ENCODE data around the gene PARD6G. TPM values are rescaled to one million over a fixed set of nuclear protein-coding genes. Genes with fewer than 3 reads are reported as not detected.

The PARD6G gene
- total and polyA plus RNA-seq, 9 of the 15 experiments (the other 6 are each of a cell fraction or from before 2014, with no cell fraction given), result 0.03 to 1.2 (median 0.26) TPM

DNA sequence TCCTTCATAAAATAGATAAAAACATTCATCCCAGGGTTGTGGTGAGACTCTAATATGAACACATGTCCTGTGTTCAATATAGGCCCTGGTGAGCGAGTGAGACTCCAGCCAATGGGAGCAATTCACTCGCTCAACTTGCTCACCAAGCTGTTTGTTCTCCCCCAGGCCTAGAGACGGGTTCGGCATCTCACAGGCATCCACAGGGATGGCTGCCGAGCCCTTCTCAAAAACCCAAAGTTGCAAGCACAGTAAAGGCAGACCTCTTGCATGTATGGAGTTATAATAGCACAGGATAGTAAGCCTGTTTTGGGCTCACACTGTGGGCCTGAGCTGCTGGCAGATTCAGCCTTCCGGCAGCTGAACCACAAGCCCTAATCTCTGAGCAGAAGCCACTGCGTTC lies 15.7 kb downstream of the PARD6G start:
- Histone ChIP-seq H3K27me3 (ENCODE audit: control insufficient read depth in 2 of 2, insufficient read depth in 2 of 2, low read length in 2 of 2) (peaks cover 0 to 16% of the 10 kb centered on the region in 2 experiments; a peak in 2 of 5 replicates), H3K9me1 (ENCODE audit: control insufficient read depth, insufficient read depth, low read length) (no peaks in the 10 kb centered on the region), H3K27ac (ENCODE audit: extremely low read depth, low read depth, low read length) (no peak overlapping the region), H2AFZ (ENCODE audit: low read depth, low read length) (no peak overlapping the region), H3K79me2 (ENCODE audit: control insufficient read depth, insufficient read depth, low read length) (no peaks in the 10 kb centered on the region), H4K20me1 (replicated peaks; ENCODE audit: control insufficient read depth, insufficient read depth, low read length) (no peaks in the 10 kb centered on the region), H3K9ac (ENCODE audit: insufficient read depth in 1 of 2, low read depth in 2 of 2, low read length in 2 of 2) (no peak overlapping the region), H3K4me3 (no peak overlapping the region), H3K36me3 (ENCODE audit: control insufficient read depth, insufficient read depth, low read length) (no peaks in the 10 kb centered on the region), H3K9me3 (replicated peaks; ENCODE audit: control insufficient read depth, insufficient read depth, low read depth, low read length) (no peaks in the 10 kb centered on the region), H3K4me2 (ENCODE audit: insufficient read depth, low read length) (no peak overlapping the region), H3K4me1 (replicated peaks in 1 of 2; ENCODE audit: control insufficient read depth in 2 of 2, insufficient read depth in 2 of 2, low read length in 2 of 2) (no peaks in the 10 kb centered on the region; a peak in 1 of 5 replicates)
- FAIRE-seq (no peak), DNase-seq (ENCODE audit: extremely low read depth in 1 of 4, low spot score in 3 of 4) (no peak), ATAC-seq (no peak)
- BruUV-seq (replicated peaks), result no TSS peak
- in situ Hi-C loops (cut with MboI) (no loop called here), intact Hi-C loops (cut with micrococcal nuclease) (no loop called here)
- WGBS (ENCODE audit: insufficient coverage, low coverage, missing lambda C conversion rate), result 10% methylated on average over 7 of the region's 7 CpGs
- TF ChIP-seq FOXK1 (CRISPR knock-in tag; IDR thresholded peaks at IDR 0.05; ENCODE audit: borderline replicate concordance), result no peak
- TF ChIP-seq RBM14 (IDR thresholded peaks at IDR 0.05; ENCODE audit: borderline replicate concordance, insufficient read depth, low read depth, low read length), result no peak
- no peak for TF ChIP-seq SPI1 (IDR thresholded peaks at IDR 0.05; ENCODE audit: borderline replicate concordance, low read depth, low read length)
- TF ChIP-seq ZFX (CRISPR knock-in tag; IDR thresholded peaks at IDR 0.05), result no peak
- TF ChIP-seq EZH2 (IDR thresholded peaks at IDR 0.05; ENCODE audit: borderline replicate concordance, low read depth, low read length), result no peak
- TF ChIP-seq TAF9B (IDR thresholded peaks at IDR 0.05; ENCODE audit: partially characterized antibody), result no peak
- no peak for TF ChIP-seq ZNF589 (CRISPR knock-in tag; IDR thresholded peaks at IDR 0.05; ENCODE audit: low read depth)
- TF ChIP-seq ZNF324 (CRISPR knock-in tag; IDR thresholded peaks at IDR 0.05), result no peak
- no peak for TF ChIP-seq ILF3 (IDR thresholded peaks at IDR 0.05; ENCODE audit: borderline replicate concordance)
- TF ChIP-seq MEIS2 (IDR thresholded peaks at IDR 0.05; ENCODE audit: partially characterized antibody), result no peak
- no peak for TF ChIP-seq HBP1 (CRISPR knock-in tag; IDR thresholded peaks at IDR 0.05)
- no peak for TF ChIP-seq GTF2A2 (tag; IDR thresholded peaks at IDR 0.05)
- no peak for TF ChIP-seq EP400 (IDR thresholded peaks at IDR 0.05)
- no peak for TF ChIP-seq NR2C1 (IDR thresholded peaks at IDR 0.05)
- no peak for TF ChIP-seq NR2C1 (tag; IDR thresholded peaks at IDR 0.05)
- TF ChIP-seq E2F5 (CRISPR knock-in tag; IDR thresholded peaks at IDR 0.05), result no peak
- TF ChIP-seq TSHZ1 (CRISPR knock-in tag; IDR thresholded peaks at IDR 0.05), result no peak
- TF ChIP-seq SMAD4 (CRISPR knock-in tag; conservative IDR thresholded peaks at IDR 0.05), result no peak
- POLR2A ChIA-PET, result no interaction called here
- CTCF ChIA-PET (ENCODE audit: low intra/inter-chr PET ratio), result no interaction called here
